Fibroblast of the aortic adventitia (primary cell): Measurements from ENCODE around the gene LGSN. TPM values are rescaled to one million over a fixed set of nuclear protein-coding genes. Genes with fewer than 3 reads are reported as not detected.
A peak's percentile ranks its signal among the peaks of the same experiment; 100 is the strongest.
"Not testable (repeated sequence)": the region's sequence is repeated elsewhere in the genome, so short reads cannot be mapped to it uniquely, and the experiment has no call there.

Experiments used
- DNase-seq: peaks from one replicate; pipeline ENCODE4 v3.0.0-alpha.2; 2010; ENCODE audit warnings: low read depth
- H3K4me3 ChIP-seq: 2 replicates; pipeline ENCODE4 v1.5.1; 2011; ENCODE audit warnings: low read depth, mild to moderate bottlenecking, control low read depth, low read length, moderate library complexity
- total RNA-seq: library from RNA; depleted of rRNA; stranded (reverse); fragments of >200 nt; gene quantifications from 2 replicates; pipeline ENCODE4 v1.2.3, GENCODE V29; 2012; ENCODE audit warnings: low replicate concordance
- TF ChIP-seq, protein P1 (sequence below): IDR thresholded peaks from 2 replicates; pipeline ENCODE4 v1.5.1; 2011; ENCODE audit warnings: mild to moderate bottlenecking, low read length, control low read depth, inconsistent platforms; ENCODE audit not compliant: insufficient read depth

LGSN gene
- not detected in 2 replicates for total RNA-seq

- no peak for DNase-seq
- TF ChIP-seq, protein P1, sequence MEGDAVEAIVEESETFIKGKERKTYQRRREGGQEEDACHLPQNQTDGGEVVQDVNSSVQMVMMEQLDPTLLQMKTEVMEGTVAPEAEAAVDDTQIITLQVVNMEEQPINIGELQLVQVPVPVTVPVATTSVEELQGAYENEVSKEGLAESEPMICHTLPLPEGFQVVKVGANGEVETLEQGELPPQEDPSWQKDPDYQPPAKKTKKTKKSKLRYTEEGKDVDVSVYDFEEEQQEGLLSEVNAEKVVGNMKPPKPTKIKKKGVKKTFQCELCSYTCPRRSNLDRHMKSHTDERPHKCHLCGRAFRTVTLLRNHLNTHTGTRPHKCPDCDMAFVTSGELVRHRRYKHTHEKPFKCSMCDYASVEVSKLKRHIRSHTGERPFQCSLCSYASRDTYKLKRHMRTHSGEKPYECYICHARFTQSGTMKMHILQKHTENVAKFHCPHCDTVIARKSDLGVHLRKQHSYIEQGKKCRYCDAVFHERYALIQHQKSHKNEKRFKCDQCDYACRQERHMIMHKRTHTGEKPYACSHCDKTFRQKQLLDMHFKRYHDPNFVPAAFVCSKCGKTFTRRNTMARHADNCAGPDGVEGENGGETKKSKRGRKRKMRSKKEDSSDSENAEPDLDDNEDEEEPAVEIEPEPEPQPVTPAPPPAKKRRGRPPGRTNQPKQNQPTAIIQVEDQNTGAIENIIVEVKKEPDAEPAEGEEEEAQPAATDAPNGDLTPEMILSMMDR, result no peak
- H3K4me3 ChIP-seq, result no peak within 1 kb of the TSS
Observed at GRCh38 chr6:63319939-63320338, at the start of gene LGSN. Gene LGSN, minus strand, starts transcription at chr6:63319983. Its CDS starts 40 bp downstream, at chr6:63319943.

- H3K4me3 ChIP-seq, result no peak overlapping the region
- no peak for DNase-seq
- TF ChIP-seq, protein P1, result no peak
Observed at GRCh38 chr6:63368347-63368746, 48.6 kb upstream of the LGSN start.

- H3K4me3 ChIP-seq, DNase-seq: not testable (repeated sequence)
Observed at GRCh38 chr6:63362500-63363120, 42.8 kb upstream of the LGSN start.

- not testable (repeated sequence) for DNase-seq, H3K4me3 ChIP-seq
Observed at GRCh38 chr6:63357384-63357783, 37.6 kb upstream of the LGSN start.

GRCh38 chr6:63355632-63356031 lies 35.8 kb upstream of the LGSN start:
- TF ChIP-seq, protein P1, result no peak
- DNase-seq, result no peak
- no peak overlapping the region for H3K4me3 ChIP-seq

- DNase-seq, result no peak
- TF ChIP-seq, protein P1, result no peak
- no peak overlapping the region for H3K4me3 ChIP-seq
Observed at GRCh38 chr6:63353286-63353630, 33.5 kb upstream of the LGSN start.

GRCh38 chr6:63352544-63353285 lies 32.9 kb upstream of the LGSN start:
- TF ChIP-seq, protein P1, result peak; percentile 84
- peak; percentile 73 for DNase-seq
- H3K4me3 ChIP-seq, result no peak overlapping the region
